ENCODE data around the gene CLSTN2.

DNA sequence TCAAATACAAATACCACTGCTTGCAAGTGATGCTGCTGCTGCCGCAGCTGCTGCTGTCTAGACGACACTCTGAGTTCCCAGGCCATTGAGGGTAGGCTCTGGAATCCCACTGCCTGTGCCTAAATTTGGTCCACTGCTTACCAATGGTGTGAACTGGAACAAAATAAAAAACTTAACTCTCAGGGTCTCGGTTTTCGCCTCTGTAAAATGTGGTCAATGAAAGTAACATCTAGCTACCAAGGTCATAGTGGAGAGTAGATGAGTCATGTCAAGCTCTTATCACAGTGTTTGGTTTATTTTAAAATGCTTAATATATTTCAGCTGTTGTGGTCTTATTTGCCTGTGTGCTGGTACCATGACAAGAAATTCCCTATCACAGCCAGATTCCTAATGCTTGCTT lies 299.3 kb downstream of the CLSTN2 start:
- no peak for TF ChIP-seq POLR2A (IDR thresholded peaks at IDR 0.05)
- TF ChIP-seq, protein P1, sequence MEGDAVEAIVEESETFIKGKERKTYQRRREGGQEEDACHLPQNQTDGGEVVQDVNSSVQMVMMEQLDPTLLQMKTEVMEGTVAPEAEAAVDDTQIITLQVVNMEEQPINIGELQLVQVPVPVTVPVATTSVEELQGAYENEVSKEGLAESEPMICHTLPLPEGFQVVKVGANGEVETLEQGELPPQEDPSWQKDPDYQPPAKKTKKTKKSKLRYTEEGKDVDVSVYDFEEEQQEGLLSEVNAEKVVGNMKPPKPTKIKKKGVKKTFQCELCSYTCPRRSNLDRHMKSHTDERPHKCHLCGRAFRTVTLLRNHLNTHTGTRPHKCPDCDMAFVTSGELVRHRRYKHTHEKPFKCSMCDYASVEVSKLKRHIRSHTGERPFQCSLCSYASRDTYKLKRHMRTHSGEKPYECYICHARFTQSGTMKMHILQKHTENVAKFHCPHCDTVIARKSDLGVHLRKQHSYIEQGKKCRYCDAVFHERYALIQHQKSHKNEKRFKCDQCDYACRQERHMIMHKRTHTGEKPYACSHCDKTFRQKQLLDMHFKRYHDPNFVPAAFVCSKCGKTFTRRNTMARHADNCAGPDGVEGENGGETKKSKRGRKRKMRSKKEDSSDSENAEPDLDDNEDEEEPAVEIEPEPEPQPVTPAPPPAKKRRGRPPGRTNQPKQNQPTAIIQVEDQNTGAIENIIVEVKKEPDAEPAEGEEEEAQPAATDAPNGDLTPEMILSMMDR (IDR thresholded peaks at IDR 0.05) = no peak
